ENCODE measurements around the gene FSCN2. TPM values are rescaled to one million over a fixed set of nuclear protein-coding genes. Genes with fewer than 3 reads are reported as not detected.

Gene FSCN2
- total RNA-seq, 4 donors from 2014 or later = 1.2 to 7.9 (median 5.2) TPM

GRCh38 chr17:81502471-81503017 is 25.6 kb upstream of the FSCN2 start:
- H3K27ac ChIP-seq = no peak overlapping the region
- no peaks in the 10 kb centered on the region for H3K9me3 ChIP-seq
- H3K4me1 ChIP-seq = no peaks in the 10 kb centered on the region
- H3K27me3 ChIP-seq = no peaks in the 10 kb centered on the region
- H3K4me3 ChIP-seq = no peak overlapping the region
- no peaks in the 10 kb centered on the region for H3K36me3 ChIP-seq
- DNase-seq = no peak
- no peak for TF ChIP-seq POLR2A (IDR thresholded peaks at IDR 0.05)
- TF ChIP-seq, protein P1, sequence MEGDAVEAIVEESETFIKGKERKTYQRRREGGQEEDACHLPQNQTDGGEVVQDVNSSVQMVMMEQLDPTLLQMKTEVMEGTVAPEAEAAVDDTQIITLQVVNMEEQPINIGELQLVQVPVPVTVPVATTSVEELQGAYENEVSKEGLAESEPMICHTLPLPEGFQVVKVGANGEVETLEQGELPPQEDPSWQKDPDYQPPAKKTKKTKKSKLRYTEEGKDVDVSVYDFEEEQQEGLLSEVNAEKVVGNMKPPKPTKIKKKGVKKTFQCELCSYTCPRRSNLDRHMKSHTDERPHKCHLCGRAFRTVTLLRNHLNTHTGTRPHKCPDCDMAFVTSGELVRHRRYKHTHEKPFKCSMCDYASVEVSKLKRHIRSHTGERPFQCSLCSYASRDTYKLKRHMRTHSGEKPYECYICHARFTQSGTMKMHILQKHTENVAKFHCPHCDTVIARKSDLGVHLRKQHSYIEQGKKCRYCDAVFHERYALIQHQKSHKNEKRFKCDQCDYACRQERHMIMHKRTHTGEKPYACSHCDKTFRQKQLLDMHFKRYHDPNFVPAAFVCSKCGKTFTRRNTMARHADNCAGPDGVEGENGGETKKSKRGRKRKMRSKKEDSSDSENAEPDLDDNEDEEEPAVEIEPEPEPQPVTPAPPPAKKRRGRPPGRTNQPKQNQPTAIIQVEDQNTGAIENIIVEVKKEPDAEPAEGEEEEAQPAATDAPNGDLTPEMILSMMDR (IDR thresholded peaks at IDR 0.05) = no peak

DNA sequence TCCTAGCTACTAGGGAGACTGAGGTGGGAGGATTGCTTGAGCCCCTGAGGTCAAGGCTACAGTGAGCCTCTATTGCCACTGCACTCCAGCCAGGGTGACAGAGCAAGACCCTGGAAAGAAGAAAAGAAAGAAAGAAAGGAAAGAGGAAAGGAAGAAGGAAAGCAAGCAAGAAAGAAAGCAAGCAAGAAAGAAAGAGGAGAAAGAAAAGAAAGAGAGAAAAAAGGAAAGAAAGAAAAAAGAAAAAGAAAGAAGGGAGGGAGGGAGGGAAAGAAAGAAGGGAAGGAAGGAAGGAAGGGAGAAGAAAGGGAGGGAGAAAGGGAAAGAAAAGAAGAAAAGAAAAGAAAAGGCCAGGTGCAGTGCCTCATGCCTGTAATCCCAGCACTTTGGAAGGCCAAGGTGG is 24.6 kb upstream of the FSCN2 start:
- H3K27me3 ChIP-seq = no peaks in the 10 kb centered on the region
- no peak overlapping the region for H3K4me3 ChIP-seq
- H3K9me3 ChIP-seq = no peaks in the 10 kb centered on the region
- no peak overlapping the region for H3K27ac ChIP-seq
- peaks cover 0 to 3% (median 0%) of the 10 kb centered on the region in 3 donors for H3K36me3 ChIP-seq
- TF ChIP-seq POLR2A (IDR thresholded peaks at IDR 0.05) = no peak
- TF ChIP-seq, protein P1 (IDR thresholded peaks at IDR 0.05) = no peak
- peaks cover 0 to 1% (median 0%) of the 10 kb centered on the region in 4 donors for H3K4me1 ChIP-seq
- DNase-seq = no peak

GRCh38 chr17:81508639-81509206 is 19.5 kb upstream of the FSCN2 start:
- peaks cover 0 to 39% (median 0%) of the 10 kb centered on the region in 3 donors for H3K36me3 ChIP-seq
- peak overlapping the region; percentile 71 to 99 (median 90) for H3K4me3 ChIP-seq
- peak overlapping the region; percentile 13 to 100 (median 98) for H3K27ac ChIP-seq
- DNase-seq = peak in 1 of 3 donors; percentile 46
- TF ChIP-seq, protein P1 (IDR thresholded peaks at IDR 0.05) = no peak
- TF ChIP-seq POLR2A (IDR thresholded peaks at IDR 0.05) = no peak
- peaks cover 0 to 12% (median 9%) of the 10 kb centered on the region in 4 donors for H3K4me1 ChIP-seq
- no peaks in the 10 kb centered on the region for H3K9me3 ChIP-seq
- H3K27me3 ChIP-seq = no peaks in the 10 kb centered on the region

- H3K4me1 ChIP-seq = peaks cover 0 to 12% (median 10%) of the 10 kb centered on the region in 4 donors
- peak overlapping the region; percentile 13 to 100 (median 98) for H3K27ac ChIP-seq
- H3K36me3 ChIP-seq = peaks cover 0 to 39% (median 0%) of the 10 kb centered on the region in 3 donors
- no peaks in the 10 kb centered on the region for H3K9me3 ChIP-seq
- peak in 2 of 3 donors; percentile 59 to 71 for DNase-seq
- TF ChIP-seq, protein P1 (IDR thresholded peaks at IDR 0.05) = peak in 1 of 6 experiments; percentile 2
- TF ChIP-seq POLR2A (IDR thresholded peaks at IDR 0.05) = peak; percentile 31 to 73
- no peaks in the 10 kb centered on the region for H3K27me3 ChIP-seq
- peak overlapping the region; percentile 71 to 99 (median 90) for H3K4me3 ChIP-seq
Measured at GRCh38 chr17:81509207-81509971, 18.8 kb upstream of the FSCN2 start.

DNA sequence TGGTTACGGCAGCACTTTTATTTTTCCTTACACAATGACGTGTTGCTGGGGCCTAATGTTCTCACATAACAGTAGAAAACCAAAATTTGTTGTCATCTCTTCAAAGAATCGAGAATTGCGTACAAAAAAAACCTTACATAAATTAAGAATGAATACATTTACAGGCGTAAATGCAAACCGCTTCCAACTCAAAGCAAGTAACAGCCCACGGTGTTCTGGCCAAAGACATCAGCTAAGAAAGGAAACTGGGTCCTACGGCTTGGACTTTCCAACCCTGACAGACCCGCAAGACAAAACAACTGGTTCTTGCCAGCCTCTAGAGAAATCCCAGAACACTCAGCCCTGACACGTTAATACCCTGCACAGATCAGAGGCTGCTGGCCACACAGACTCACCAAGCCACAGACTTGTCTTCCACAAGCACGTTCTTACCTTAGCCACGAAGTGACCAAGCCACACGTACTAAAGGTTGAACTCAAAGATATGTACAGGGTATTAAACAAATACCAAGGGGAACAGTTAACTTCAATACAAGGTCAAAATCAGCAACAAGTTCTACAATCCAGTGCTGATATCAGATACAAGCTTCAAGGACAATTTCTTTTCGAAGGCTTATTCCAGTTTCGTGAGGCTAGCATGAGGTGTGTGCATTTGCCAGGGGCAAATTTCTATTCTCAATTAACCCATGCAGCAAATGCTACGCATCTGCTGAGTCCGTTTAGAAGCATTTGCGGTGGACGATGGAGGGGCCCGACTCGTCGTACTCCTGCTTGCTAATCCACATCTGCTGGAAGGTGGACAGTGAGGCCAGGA is 18.0 kb upstream of the FSCN2 start:
- no peaks in the 10 kb centered on the region for H3K9me3 ChIP-seq
- TF ChIP-seq, protein P1 (IDR thresholded peaks at IDR 0.05) = no peak
- TF ChIP-seq POLR2A (IDR thresholded peaks at IDR 0.05) = no peak
- peaks cover 0 to 39% (median 0%) of the 10 kb centered on the region in 3 donors for H3K36me3 ChIP-seq
- H3K27ac ChIP-seq = peak overlapping the region; percentile 98 to 100 (median 100)
- peak in 1 of 3 donors; percentile 48 for DNase-seq
- H3K27me3 ChIP-seq = no peaks in the 10 kb centered on the region
- peak overlapping the region; percentile 71 to 99 (median 90) for H3K4me3 ChIP-seq
- peaks cover 0 to 12% (median 10%) of the 10 kb centered on the region in 4 donors for H3K4me1 ChIP-seq

All from Peyer's patch (tissue), 4 donors.